ENCODE data around the gene TNFAIP2. TPM values are rescaled to one million over a fixed set of nuclear protein-coding genes. Genes with fewer than 3 reads are reported as not detected.
"Not testable (repeated sequence)": the region's sequence is repeated elsewhere in the genome, so short reads cannot be mapped to it uniquely, and the experiment has no call there.

TNFAIP2 gene
- total and polyA plus RNA-seq, 4 donors = 65.6 to 519 (median 226) TPM

- Histone ChIP-seq H3K4me1 (ENCODE audit: control insufficient read depth in 5 of 5, insufficient read depth in 5 of 5, low read length in 5 of 5) (peaks cover 0 to 17% (median 10%) of the 10 kb centered on the region in 5 donors), H3K27me3 (ENCODE audit: control insufficient read depth in 3 of 3, insufficient read depth in 3 of 3, low read length in 2 of 3) (no peaks in the 10 kb centered on the region), H3K9me3 (ENCODE audit: control insufficient read depth in 4 of 4, insufficient read depth in 3 of 4, low read length in 3 of 4) (no peaks in the 10 kb centered on the region), H3K36me3 (ENCODE audit: control insufficient read depth in 4 of 4, insufficient read depth in 4 of 4, low read length in 4 of 4) (no peaks in the 10 kb centered on the region), H3K4me3 (no peak overlapping the region), H3K27ac (ENCODE audit: low read depth in 1 of 2, low read length in 1 of 2) (no peak overlapping the region), H3K9ac (ENCODE audit: insufficient read depth in 1 of 2, low read length in 2 of 2) (no peak overlapping the region)
- ATAC-seq (ENCODE audit: insufficient read depth, low FRiP score) = no peak
- no peak for DNase-seq
- 88% methylated on average over 17 of the region's 17 CpGs for WGBS, 2 donors
- TF ChIP-seq CTCF (IDR thresholded peaks at IDR 0.05; ENCODE audit: control extremely low read depth, extremely low read depth) = no peak
Observed at GRCh38 chr14:103116636-103117035, 6.6 kb upstream of the TNFAIP2 start.

GRCh38 chr14:103117499-103117898 is 5.8 kb upstream of the TNFAIP2 start:
- not testable (repeated sequence) for H3K27me3 ChIP-seq (ENCODE audit: control insufficient read depth in 3 of 3, insufficient read depth in 3 of 3, low read length in 2 of 3); DNase-seq; H3K9ac ChIP-seq (ENCODE audit: insufficient read depth in 1 of 2, low read length in 2 of 2); H3K27ac ChIP-seq (ENCODE audit: low read depth in 1 of 2, low read length in 1 of 2); H3K4me3 ChIP-seq; ATAC-seq (ENCODE audit: insufficient read depth, low FRiP score); H3K9me3 ChIP-seq (ENCODE audit: control insufficient read depth in 4 of 4, insufficient read depth in 3 of 4, low read length in 3 of 4); H3K36me3 ChIP-seq (ENCODE audit: control insufficient read depth in 4 of 4, insufficient read depth in 4 of 4, low read length in 4 of 4)
- WGBS, 2 donors = 94% methylated on average over 7 of the region's 7 CpGs
- H3K4me1 ChIP-seq (ENCODE audit: control insufficient read depth in 5 of 5, insufficient read depth in 5 of 5, low read length in 5 of 5) = peaks cover 4 to 24% (median 10%) of the 10 kb centered on the region in 5 donors

GRCh38 chr14:103118018-103118662 is 5.1 kb upstream of the TNFAIP2 start:
- TF ChIP-seq CTCF (IDR thresholded peaks at IDR 0.05; ENCODE audit: control extremely low read depth, extremely low read depth) = no peak
- peak overlapping the region; percentile 22 to 75 for H3K27ac ChIP-seq (ENCODE audit: low read depth in 1 of 2, low read length in 1 of 2)
- H3K9me3 ChIP-seq (ENCODE audit: control insufficient read depth in 4 of 4, insufficient read depth in 3 of 4, low read length in 3 of 4) = no peaks in the 10 kb centered on the region
- peaks cover 4 to 29% (median 10%) of the 10 kb centered on the region in 5 donors for H3K4me1 ChIP-seq (ENCODE audit: control insufficient read depth in 5 of 5, insufficient read depth in 5 of 5, low read length in 5 of 5)
- H3K9ac ChIP-seq (ENCODE audit: insufficient read depth in 1 of 2, low read length in 2 of 2) = no peak overlapping the region
- WGBS, 2 donors = 19 to 29% methylated on average over 9 to 10 of the region's 10 CpGs
- ATAC-seq (ENCODE audit: insufficient read depth, low FRiP score) = peak; percentile 37
- no peaks in the 10 kb centered on the region for H3K27me3 ChIP-seq (ENCODE audit: control insufficient read depth in 3 of 3, insufficient read depth in 3 of 3, low read length in 2 of 3)
- no peak overlapping the region for H3K4me3 ChIP-seq
- no peaks in the 10 kb centered on the region for H3K36me3 ChIP-seq (ENCODE audit: control insufficient read depth in 4 of 4, insufficient read depth in 4 of 4, low read length in 4 of 4)
- peak; percentile 80 to 91 (median 81) for DNase-seq

GRCh38 chr14:103118663-103119404 is 4.4 kb upstream of the TNFAIP2 start:
- Histone ChIP-seq H3K9me3 (ENCODE audit: control insufficient read depth in 4 of 4, insufficient read depth in 3 of 4, low read length in 3 of 4) (no peaks in the 10 kb centered on the region), H3K27ac (ENCODE audit: low read depth in 1 of 2, low read length in 1 of 2) (peak overlapping the region; percentile 22 to 75), H3K4me3 (no peak overlapping the region), H3K4me1 (ENCODE audit: control insufficient read depth in 5 of 5, insufficient read depth in 5 of 5, low read length in 5 of 5) (peaks cover 4 to 33% (median 10%) of the 10 kb centered on the region in 5 donors), H3K27me3 (ENCODE audit: control insufficient read depth in 3 of 3, insufficient read depth in 3 of 3, low read length in 2 of 3) (peaks cover 0 to under 1% (median 0%) of the 10 kb centered on the region in 3 donors), H3K36me3 (ENCODE audit: control insufficient read depth in 4 of 4, insufficient read depth in 4 of 4, low read length in 4 of 4) (no peaks in the 10 kb centered on the region), H3K9ac (ENCODE audit: insufficient read depth in 1 of 2, low read length in 2 of 2) (no peak overlapping the region)
- DNase-seq (no peak), ATAC-seq (ENCODE audit: insufficient read depth, low FRiP score) (no peak)
- TF ChIP-seq CTCF (IDR thresholded peaks at IDR 0.05; ENCODE audit: control extremely low read depth, extremely low read depth) = no peak
- WGBS, 2 donors = 55 to 74% methylated on average over 9 of the region's 9 CpGs

GRCh38 chr14:103119527-103119926 is 3.7 kb upstream of the TNFAIP2 start:
- 89 to 90% methylated on average over 8 of the region's 8 CpGs for WGBS, 2 donors
- H3K9ac ChIP-seq (ENCODE audit: insufficient read depth in 1 of 2, low read length in 2 of 2); H3K27ac ChIP-seq (ENCODE audit: low read depth in 1 of 2, low read length in 1 of 2); H3K9me3 ChIP-seq (ENCODE audit: control insufficient read depth in 4 of 4, insufficient read depth in 3 of 4, low read length in 3 of 4); H3K36me3 ChIP-seq (ENCODE audit: control insufficient read depth in 4 of 4, insufficient read depth in 4 of 4, low read length in 4 of 4); ATAC-seq (ENCODE audit: insufficient read depth, low FRiP score); DNase-seq; H3K4me3 ChIP-seq; H3K27me3 ChIP-seq (ENCODE audit: control insufficient read depth in 3 of 3, insufficient read depth in 3 of 3, low read length in 2 of 3): not testable (repeated sequence)
- peaks cover 4 to 40% (median 10%) of the 10 kb centered on the region in 5 donors for H3K4me1 ChIP-seq (ENCODE audit: control insufficient read depth in 5 of 5, insufficient read depth in 5 of 5, low read length in 5 of 5)
